ENCODE data around the gene HSPA6.
"Not testable (repeated sequence)": the region's sequence is repeated elsewhere in the genome, so short reads cannot be mapped to it uniquely, and the experiment has no call there.

DNA sequence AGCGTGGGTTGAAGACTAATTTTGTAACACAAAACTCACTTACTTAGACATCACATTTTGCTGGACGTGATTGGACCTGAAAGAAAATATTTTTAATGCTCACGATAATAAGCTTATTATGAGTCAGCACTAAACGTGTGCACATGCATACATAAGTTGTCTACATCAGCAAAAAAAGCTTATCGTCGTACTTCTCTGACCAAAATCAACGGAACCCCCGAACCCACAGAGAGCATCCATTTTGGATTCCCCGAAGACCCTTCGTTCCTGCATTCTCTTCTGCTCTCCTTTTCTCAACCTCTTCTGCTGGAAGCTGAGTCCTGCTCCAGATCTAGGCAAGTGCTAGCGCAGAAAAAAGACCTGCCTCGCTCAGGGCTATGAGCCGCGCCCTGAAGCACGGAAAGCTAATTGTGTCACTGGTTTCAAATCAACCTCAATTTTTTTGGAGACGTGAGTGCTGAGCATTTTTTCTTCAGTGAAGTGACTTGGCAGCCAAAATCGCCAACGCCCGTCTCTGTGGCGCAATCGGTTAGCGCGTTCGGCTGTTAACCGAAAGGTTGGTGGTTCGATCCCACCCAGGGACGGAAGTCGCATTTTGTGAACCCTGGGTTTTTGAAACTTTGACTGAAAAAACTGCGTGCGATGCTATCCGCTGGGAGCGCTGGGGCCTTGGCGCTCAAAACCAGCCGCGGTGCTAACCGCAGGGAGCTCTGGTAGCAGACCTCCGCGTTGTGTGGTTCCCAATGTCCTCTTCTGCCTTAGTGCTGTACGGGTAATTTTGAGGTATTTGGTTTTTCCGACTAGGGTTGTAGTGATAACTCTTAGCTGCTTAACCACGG lies 15.6 kb downstream of the HSPA6 start:
- TF ChIP-seq EZH2phosphoT487 (conservative IDR thresholded peaks at IDR 0.05; ENCODE audit: low read length), result not testable (repeated sequence)
- TF ChIP-seq, protein P1, sequence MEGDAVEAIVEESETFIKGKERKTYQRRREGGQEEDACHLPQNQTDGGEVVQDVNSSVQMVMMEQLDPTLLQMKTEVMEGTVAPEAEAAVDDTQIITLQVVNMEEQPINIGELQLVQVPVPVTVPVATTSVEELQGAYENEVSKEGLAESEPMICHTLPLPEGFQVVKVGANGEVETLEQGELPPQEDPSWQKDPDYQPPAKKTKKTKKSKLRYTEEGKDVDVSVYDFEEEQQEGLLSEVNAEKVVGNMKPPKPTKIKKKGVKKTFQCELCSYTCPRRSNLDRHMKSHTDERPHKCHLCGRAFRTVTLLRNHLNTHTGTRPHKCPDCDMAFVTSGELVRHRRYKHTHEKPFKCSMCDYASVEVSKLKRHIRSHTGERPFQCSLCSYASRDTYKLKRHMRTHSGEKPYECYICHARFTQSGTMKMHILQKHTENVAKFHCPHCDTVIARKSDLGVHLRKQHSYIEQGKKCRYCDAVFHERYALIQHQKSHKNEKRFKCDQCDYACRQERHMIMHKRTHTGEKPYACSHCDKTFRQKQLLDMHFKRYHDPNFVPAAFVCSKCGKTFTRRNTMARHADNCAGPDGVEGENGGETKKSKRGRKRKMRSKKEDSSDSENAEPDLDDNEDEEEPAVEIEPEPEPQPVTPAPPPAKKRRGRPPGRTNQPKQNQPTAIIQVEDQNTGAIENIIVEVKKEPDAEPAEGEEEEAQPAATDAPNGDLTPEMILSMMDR (IDR thresholded peaks at IDR 0.05; ENCODE audit: insufficient read depth, low read length, poor library complexity, severe bottlenecking), result not testable (repeated sequence)

All from SU-DHL-6 (cell line).